PC-3 (cell line): ENCODE results near the gene CEP70. TPM values are rescaled to one million over a fixed set of nuclear protein-coding genes. Genes with fewer than 3 reads are reported as not detected.
"Not testable (repeated sequence)": the region's sequence is repeated elsewhere in the genome, so short reads cannot be mapped to it uniquely, and the experiment has no call there.

Experiments
- ATAC-seq: fragments of 200-7000 bp; cut with Tn5 transposase; 2 replicates; pipeline ENCODE4 v1.9.1; 2020; ENCODE audit warnings: mild to moderate bottlenecking, moderate library complexity
- BruUV-seq: library from RNA; stranded (reverse); fragments of 400-500 nt; replicated peaks from 2 replicates; lab custom pipeline; 2021; lab: Mats Ljungman, UMichigan
- CTCF ChIA-PET: fragments of 300-600 bp; sonication (Branson Sonifier 250); formaldehyde crosslinking; loops from one replicate; lab custom pipeline; 2022; ENCODE audit warnings: antibody characterized with exemption; lab: Charles Lee
- POLR2A ChIA-PET: fragments of 300-600 bp; sonication (Branson Sonifier 250); formaldehyde crosslinking; loops from one replicate; lab custom pipeline; 2022; ENCODE audit warnings: antibody characterized with exemption; ENCODE audit not compliant: unreplicated experiment; lab: Charles Lee
- DNase-seq: peaks from one replicate; pipeline ENCODE4 v3.0.0-alpha.2; 2015
- H2AFZ ChIP-seq: fragments of 300-600 bp; sonication (generic); 2 replicates; pipeline ENCODE4 v1.6.0; 2016; ENCODE audit warnings: antibody characterized with exemption, low read length
- H3F3A ChIP-seq: fragments of 300-600 bp; sonication (generic); one replicate; pipeline ENCODE4 v1.6.0; 2017; ENCODE audit warnings: antibody characterized with exemption, low read length, control low read depth, mild to moderate bottlenecking; ENCODE audit not compliant: unreplicated experiment
- H3K27ac ChIP-seq: fragments of 300-600 bp; sonication (generic); 2 replicates; pipeline ENCODE4 v1.5.1; 2016; ENCODE audit warnings: mild to moderate bottlenecking, low read length
- H3K27me3 ChIP-seq: fragments of 300-600 bp; sonication (generic); 2 replicates; pipeline ENCODE4 v1.6.1; 2016; ENCODE audit warnings: low read length, mixed read lengths
- H3K36me3 ChIP-seq: fragments of 300-600 bp; sonication (generic); 2 replicates; pipeline ENCODE4 v1.6.1; 2016; ENCODE audit warnings: low read depth, mixed run types, low read length, mixed read lengths
- H3K4me1 ChIP-seq: fragments of 300-600 bp; sonication (generic); 2 replicates; pipeline ENCODE4 v1.5.1; 2016; ENCODE audit warnings: low read length; ENCODE audit not compliant: insufficient read depth
- H3K4me2 ChIP-seq: fragments of 300-600 bp; sonication (generic); 2 replicates; pipeline ENCODE4 v1.6.0; 2016; ENCODE audit warnings: low read length
- H3K4me3 ChIP-seq: fragments of 300-600 bp; sonication (generic); 2 replicates; pipeline ENCODE4 v1.5.1; 2016; ENCODE audit warnings: mild to moderate bottlenecking, low read length, mixed read lengths
- H3K79me2 ChIP-seq: fragments of 300-600 bp; sonication (generic); 2 replicates; pipeline ENCODE4 v1.6.1; 2017; ENCODE audit warnings: low read length, mixed read lengths
- H3K9ac ChIP-seq: fragments of 300-600 bp; sonication (generic); 2 replicates; pipeline ENCODE4 v1.6.0; 2016; ENCODE audit warnings: mild to moderate bottlenecking, low read length
- H3K9me2 ChIP-seq: fragments of 300-600 bp; sonication (generic); replicated peaks from 2 replicates; pipeline ENCODE4 v1.6.1; 2016; ENCODE audit warnings: mixed run types, low read length, mixed read lengths
- H3K9me3 ChIP-seq: fragments of 300-600 bp; sonication (generic); 2 replicates; pipeline ENCODE4 v1.6.1; 2016; ENCODE audit warnings: low read length, mixed read lengths
- H4K20me1 ChIP-seq: fragments of 300-600 bp; sonication (generic); 2 replicates; pipeline ENCODE4 v1.6.1; 2016; ENCODE audit warnings: low read length, mixed read lengths
- CTCF ChIP-seq: fragments of 300-600 bp; sonication (generic); conservative IDR thresholded peaks from 2 replicates; pipeline ENCODE4 v1.5.1; 2017; ENCODE audit warnings: antibody characterized with exemption, low read depth, mild to moderate bottlenecking, low read length
- EZH2 ChIP-seq: fragments of 300-600 bp; sonication (generic); IDR thresholded peaks from one replicate; pipeline ENCODE4 v1.6.1; 2017; ENCODE audit warnings: antibody characterized with exemption, mild to moderate bottlenecking, low read length; ENCODE audit not compliant: unreplicated experiment
- EZH2phosphoT487 ChIP-seq: fragments of 300-600 bp; sonication (generic); IDR thresholded peaks from 2 replicates; pipeline ENCODE4 v1.6.1; 2018; ENCODE audit warnings: mild to moderate bottlenecking, antibody characterized with exemption, low read length, borderline replicate concordance
- intact Hi-C: fragments of 100-400 bp; cut with micrococcal nuclease; formaldehyde crosslinking; loops from 2 replicates; pipeline ENCODE4 v1.9.0; 2023
- total RNA-seq: library from RNA; depleted of rRNA; stranded (reverse); fragments of >200 nt; gene quantifications from 2 replicates; pipeline ENCODE4 v1.2.3, GENCODE V29; 2014

CEP70 gene
- total RNA-seq, 1 experiment from 2014 or later: 16.7 TPM

DNA sequence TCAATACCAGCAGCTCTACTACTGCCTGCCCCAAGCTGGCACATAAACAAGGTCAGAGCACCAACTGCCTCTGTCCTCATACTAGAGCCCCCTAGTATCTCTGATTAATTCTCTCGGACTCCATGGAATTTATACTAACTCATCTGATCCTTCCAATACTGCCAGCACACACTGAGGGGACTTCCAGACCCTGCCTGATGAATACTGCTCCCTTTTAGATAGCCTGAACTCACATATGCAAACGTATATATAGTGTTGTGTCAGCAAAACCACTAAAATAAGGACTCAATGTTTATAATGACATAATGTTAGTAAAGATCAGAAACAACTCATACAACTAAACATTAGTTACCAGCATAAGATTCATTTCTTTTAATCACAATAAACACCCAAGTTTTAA, 25.0 kb downstream of the CEP70 start:
- ATAC-seq (no peak), DNase-seq (no peak)
- H4K20me1 ChIP-seq: no peaks in the 10 kb centered on the region
- H2AFZ ChIP-seq: no peak overlapping the region
- H3K4me2 ChIP-seq: no peak overlapping the region
- H3K36me3 ChIP-seq: peaks cover 10% of the 10 kb centered on the region; the same call in 1 of the 2 replicates
- H3K79me2 ChIP-seq: no peaks in the 10 kb centered on the region
- BruUV-seq: no TSS peak
- no peak overlapping the region for H3K4me3 ChIP-seq
- H3K4me1 ChIP-seq: no peaks in the 10 kb centered on the region
- no peaks in the 10 kb centered on the region for H3K9me2 ChIP-seq
- POLR2A ChIA-PET: no interaction called here
- no peak overlapping the region for H3K9ac ChIP-seq
- no peak overlapping the region for H3K27ac ChIP-seq
- no peak for TF ChIP-seq EZH2phosphoT487
- no peak for TF ChIP-seq EZH2
- TF ChIP-seq CTCF: no peak
- H3K9me3 ChIP-seq: no peaks in the 10 kb centered on the region
- CTCF ChIA-PET: no interaction called here
- H3K27me3 ChIP-seq: no peaks in the 10 kb centered on the region
- intact Hi-C loops: no loop called here
- no peaks in the 10 kb centered on the region for H3F3A ChIP-seq

DNA sequence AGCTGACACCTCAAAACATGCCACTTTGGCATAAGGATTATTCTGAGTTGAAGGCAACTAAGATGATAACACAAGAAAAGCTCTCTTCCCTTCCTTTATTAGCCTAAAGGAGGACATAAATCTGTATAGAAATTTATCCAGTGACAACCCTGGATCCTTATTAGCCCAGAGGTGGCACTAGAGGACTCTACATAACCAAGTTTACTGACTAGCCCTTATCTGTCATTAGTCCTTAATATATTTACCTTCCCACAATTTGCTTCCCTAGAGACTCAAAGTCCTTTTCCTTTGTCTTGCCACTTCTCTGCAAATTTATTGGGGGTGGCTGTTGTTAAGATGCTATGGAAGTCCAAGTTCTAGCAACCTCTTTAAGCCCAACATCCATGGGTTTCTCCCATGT, 26.7 kb downstream of the CEP70 start:
- Histone ChIP-seq H3K9me3 (no peaks in the 10 kb centered on the region), H3K4me2 (no peak overlapping the region), H3K27ac (no peak overlapping the region), H3K79me2 (no peaks in the 10 kb centered on the region), H3K9ac (no peak overlapping the region), H3K27me3 (no peaks in the 10 kb centered on the region), H3K9me2 (no peaks in the 10 kb centered on the region), H3F3A (no peaks in the 10 kb centered on the region), H3K4me3 (no peak overlapping the region), H3K4me1 (no peaks in the 10 kb centered on the region), H4K20me1 (no peaks in the 10 kb centered on the region), H3K36me3 (peaks cover 2% of the 10 kb centered on the region; the same call in 1 of the 2 replicates), H2AFZ (no peak overlapping the region)
- ChIA-PET CTCF (no interaction called here), POLR2A (no interaction called here)
- BruUV-seq: no TSS peak
- intact Hi-C loops: no loop called here
- DNase-seq: peak; percentile 16
- ATAC-seq: peak; percentile 42; the same call in 1 of the 2 replicates
- TF ChIP-seq CTCF (peak; percentile 37), EZH2 (no peak)

GRCh38 chr3:138566293-138566692, 27.8 kb downstream of the CEP70 start:
- CTCF ChIA-PET, H3K36me3 ChIP-seq, DNase-seq, H3F3A ChIP-seq, H3K27ac ChIP-seq, H3K4me3 ChIP-seq, BruUV-seq, H4K20me1 ChIP-seq, H3K4me1 ChIP-seq, H3K79me2 ChIP-seq, H2AFZ ChIP-seq, H3K9me3 ChIP-seq, ATAC-seq, POLR2A ChIA-PET, intact Hi-C loops, H3K27me3 ChIP-seq, H3K9me2 ChIP-seq, H3K9ac ChIP-seq, H3K4me2 ChIP-seq: not testable (repeated sequence)

- CTCF ChIA-PET, H3F3A ChIP-seq, H3K9ac ChIP-seq, H3K27ac ChIP-seq, H3K9me3 ChIP-seq, intact Hi-C loops, H3K9me2 ChIP-seq, BruUV-seq, H3K79me2 ChIP-seq, H3K27me3 ChIP-seq, DNase-seq, H3K4me3 ChIP-seq, H4K20me1 ChIP-seq, H3K4me1 ChIP-seq, ATAC-seq, POLR2A ChIA-PET, H3K4me2 ChIP-seq, H2AFZ ChIP-seq: not testable (repeated sequence)
- peaks cover 10% of the 10 kb centered on the region; the same call in 1 of the 2 replicates for H3K36me3 ChIP-seq
Observed at GRCh38 chr3:138562902-138563301, 31.2 kb downstream of the CEP70 start.
